ENCODE measurements around the gene VPS51.

DNA sequence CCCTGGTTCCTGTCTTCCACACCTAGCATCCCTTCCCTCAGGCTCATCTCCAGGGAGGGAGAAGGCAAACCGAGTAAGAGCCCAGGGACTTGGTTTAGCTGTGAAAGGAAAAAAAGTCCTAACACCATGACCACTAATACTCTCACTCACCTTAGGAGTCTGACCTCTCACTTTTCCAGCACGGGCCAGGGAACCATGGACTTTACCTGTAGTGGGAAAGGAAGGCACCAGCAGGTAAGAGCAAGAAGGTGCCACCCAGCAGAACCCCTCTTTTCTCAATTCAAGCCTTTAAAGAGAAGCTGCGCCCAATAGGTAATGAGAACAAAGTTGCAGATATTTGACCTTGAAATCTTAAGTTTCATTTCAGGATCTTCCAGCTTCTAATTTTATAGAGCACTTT lies 24.8 kb downstream of the VPS51 start:
- TF ChIP-seq POLR2A (IDR thresholded peaks at IDR 0.05) = no peak
- TF ChIP-seq, protein P1, sequence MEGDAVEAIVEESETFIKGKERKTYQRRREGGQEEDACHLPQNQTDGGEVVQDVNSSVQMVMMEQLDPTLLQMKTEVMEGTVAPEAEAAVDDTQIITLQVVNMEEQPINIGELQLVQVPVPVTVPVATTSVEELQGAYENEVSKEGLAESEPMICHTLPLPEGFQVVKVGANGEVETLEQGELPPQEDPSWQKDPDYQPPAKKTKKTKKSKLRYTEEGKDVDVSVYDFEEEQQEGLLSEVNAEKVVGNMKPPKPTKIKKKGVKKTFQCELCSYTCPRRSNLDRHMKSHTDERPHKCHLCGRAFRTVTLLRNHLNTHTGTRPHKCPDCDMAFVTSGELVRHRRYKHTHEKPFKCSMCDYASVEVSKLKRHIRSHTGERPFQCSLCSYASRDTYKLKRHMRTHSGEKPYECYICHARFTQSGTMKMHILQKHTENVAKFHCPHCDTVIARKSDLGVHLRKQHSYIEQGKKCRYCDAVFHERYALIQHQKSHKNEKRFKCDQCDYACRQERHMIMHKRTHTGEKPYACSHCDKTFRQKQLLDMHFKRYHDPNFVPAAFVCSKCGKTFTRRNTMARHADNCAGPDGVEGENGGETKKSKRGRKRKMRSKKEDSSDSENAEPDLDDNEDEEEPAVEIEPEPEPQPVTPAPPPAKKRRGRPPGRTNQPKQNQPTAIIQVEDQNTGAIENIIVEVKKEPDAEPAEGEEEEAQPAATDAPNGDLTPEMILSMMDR (IDR thresholded peaks at IDR 0.05) = no peak
